SK-N-SH treated with all-trans-retinoic acid at 6 μM for 48 hours (cell line): ENCODE results near the gene CYTH4.

Experiments
- ARNTL ChIP-seq: fragments of 450-650 bp; formaldehyde crosslinking; IDR thresholded peaks from 2 replicates; pipeline ENCODE4 v1.5.0; 2020; ENCODE audit warnings: low read depth, mild to moderate bottlenecking, moderate library complexity, borderline replicate concordance
- BACH2 ChIP-seq: fragments of 250-450 bp; sonication (Bioruptor Pico); IDR thresholded peaks from 2 replicates; pipeline ENCODE4 v1.9.0; 2021; ENCODE audit warnings: mild to moderate bottlenecking, borderline replicate concordance
- CREB5 ChIP-seq: fragments of 250-450 bp; sonication (Bioruptor Pico); IDR thresholded peaks from 2 replicates; pipeline ENCODE4 v1.5.1; 2020; ENCODE audit warnings: low read depth, mild to moderate bottlenecking, moderate library complexity
- CSDC2 ChIP-seq: fragments of 250-450 bp; sonication (Bioruptor Pico); IDR thresholded peaks from 2 replicates; pipeline ENCODE4 v1.5.0; 2020; ENCODE audit warnings: mild to moderate bottlenecking, moderate library complexity
- ISL1 ChIP-seq: fragments of 250-450 bp; sonication (Bioruptor Pico); IDR thresholded peaks from 2 replicates; pipeline ENCODE4 v2.1.2; 2022; ENCODE audit warnings: mild to moderate bottlenecking, moderate library complexity
- OSR1 ChIP-seq: fragments of 250-450 bp; sonication (Bioruptor Pico); IDR thresholded peaks from 2 replicates; pipeline ENCODE4 v1.8.0; 2022; ENCODE audit warnings: moderate library complexity, mild to moderate bottlenecking, inconsistent platforms
- PATZ1 ChIP-seq: fragments of 250-450 bp; sonication (Bioruptor Pico); IDR thresholded peaks from 2 replicates; pipeline ENCODE4 v1.8.0; 2020; ENCODE audit warnings: mild to moderate bottlenecking, moderate library complexity, borderline replicate concordance
- POU6F1 ChIP-seq: fragments of 250-450 bp; sonication (Bioruptor Pico); IDR thresholded peaks from 2 replicates; pipeline ENCODE4 v1.8.0; 2021; ENCODE audit warnings: low read depth, mild to moderate bottlenecking, moderate library complexity, borderline replicate concordance
- PPARA ChIP-seq: fragments of 250-450 bp; sonication (Bioruptor Pico); IDR thresholded peaks from 2 replicates; pipeline ENCODE4 v1.5.0; 2020; ENCODE audit warnings: mild to moderate bottlenecking, borderline replicate concordance
- RARB ChIP-seq: fragments of 250-450 bp; sonication (Bioruptor Pico); IDR thresholded peaks from 2 replicates; pipeline ENCODE4 v1.8.0; 2021; ENCODE audit warnings: mild to moderate bottlenecking, moderate library complexity
- TOX ChIP-seq: fragments of 250-450 bp; sonication (Bioruptor Pico); IDR thresholded peaks from 2 replicates; pipeline ENCODE4 v1.8.0; 2021; ENCODE audit warnings: mild to moderate bottlenecking, moderate library complexity, borderline replicate concordance
- ZFP3 ChIP-seq: fragments of 250-450 bp; sonication (Bioruptor Pico); IDR thresholded peaks from 2 replicates; pipeline ENCODE4 v1.5.0; 2020; ENCODE audit warnings: mild to moderate bottlenecking, moderate library complexity
- ZNF70 ChIP-seq: fragments of 450-650 bp; formaldehyde crosslinking; IDR thresholded peaks from 2 replicates; pipeline ENCODE4 v1.5.0; 2020; ENCODE audit warnings: mild to moderate bottlenecking, moderate library complexity
- ZNF8 ChIP-seq: fragments of 450-650 bp; formaldehyde crosslinking; IDR thresholded peaks from 2 replicates; pipeline ENCODE4 v1.5.0; 2020; ENCODE audit warnings: mild to moderate bottlenecking, moderate library complexity

- TF ChIP-seq OSR1: no peak
- no peak for TF ChIP-seq TOX (CRISPR knock-in tag)
- TF ChIP-seq ZFP3: no peak
- TF ChIP-seq PATZ1 (CRISPR knock-in tag): no peak
- no peak for TF ChIP-seq RARB (CRISPR knock-in tag)
- no peak for TF ChIP-seq ARNTL (CRISPR knock-in tag)
- no peak for TF ChIP-seq ISL1
- no peak for TF ChIP-seq CREB5 (CRISPR knock-in tag)
- no peak for TF ChIP-seq BACH2 (CRISPR knock-in tag)
- TF ChIP-seq CSDC2 (CRISPR knock-in tag): no peak
- TF ChIP-seq POU6F1: no peak
- no peak for TF ChIP-seq ZNF70
- TF ChIP-seq ZNF8 (CRISPR knock-in tag): no peak
- no peak for TF ChIP-seq PPARA (CRISPR knock-in tag)
Observed at GRCh38 chr22:37239336-37240239, 42.7 kb upstream of the CYTH4 start.
